Measurements from ENCODE around the gene PHACTR1. TPM values are rescaled to one million over a fixed set of nuclear protein-coding genes. Genes with fewer than 3 reads are reported as not detected.

Gene PHACTR1
- total and polyA plus RNA-seq, 4 donors: 0.31 to 1.5 (median 0.79) TPM

DNA sequence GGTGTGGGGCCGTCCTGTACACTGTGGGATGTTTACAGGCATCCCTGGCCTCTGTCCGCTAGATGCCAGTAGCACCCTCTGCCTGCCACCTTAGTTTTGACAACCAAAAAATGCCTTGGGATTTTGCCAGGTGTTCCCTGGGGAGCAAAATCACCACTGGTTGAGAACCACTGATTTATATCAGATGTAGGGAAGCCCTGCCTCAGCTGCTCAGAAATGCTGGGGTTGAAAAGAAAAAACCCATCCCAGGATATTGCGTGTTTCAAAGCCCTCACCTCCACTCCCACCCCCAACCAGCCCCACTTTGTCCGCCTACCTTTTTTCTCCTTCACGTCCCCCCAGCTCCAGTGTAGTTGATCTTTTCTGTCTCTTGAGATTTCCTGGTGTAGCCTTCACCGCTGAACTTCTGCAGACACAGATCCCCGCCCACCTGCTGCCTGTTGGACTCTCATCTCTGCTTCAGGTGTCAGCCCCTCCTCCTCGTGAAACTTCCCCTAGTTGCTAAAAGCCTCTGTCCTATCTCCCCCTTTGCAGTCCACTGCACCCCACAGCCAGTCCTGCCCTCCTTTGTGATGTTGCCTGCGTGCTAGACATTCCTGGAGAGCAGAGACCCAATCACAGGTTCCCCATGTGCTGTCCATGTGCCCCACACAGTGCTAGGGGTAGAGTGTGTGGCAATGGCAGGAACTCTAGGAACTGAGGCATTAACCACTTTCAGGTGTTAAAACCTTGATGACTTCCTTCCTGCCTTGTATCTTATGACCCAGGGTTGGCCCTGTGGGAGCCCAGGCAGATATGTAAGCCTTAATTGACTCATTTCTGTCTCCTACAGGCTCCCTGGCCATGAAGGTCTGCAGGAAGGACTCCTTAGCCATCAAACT is 512.9 kb downstream of the PHACTR1 start:
- TF ChIP-seq TAF1 (conservative IDR thresholded peaks at IDR 0.05): no peak
- TF ChIP-seq GABPA (IDR thresholded peaks at IDR 0.05 in 1 of 2, conservative IDR thresholded peaks at IDR 0.05 in 1 of 2): no peak
- TF ChIP-seq, protein P1, sequence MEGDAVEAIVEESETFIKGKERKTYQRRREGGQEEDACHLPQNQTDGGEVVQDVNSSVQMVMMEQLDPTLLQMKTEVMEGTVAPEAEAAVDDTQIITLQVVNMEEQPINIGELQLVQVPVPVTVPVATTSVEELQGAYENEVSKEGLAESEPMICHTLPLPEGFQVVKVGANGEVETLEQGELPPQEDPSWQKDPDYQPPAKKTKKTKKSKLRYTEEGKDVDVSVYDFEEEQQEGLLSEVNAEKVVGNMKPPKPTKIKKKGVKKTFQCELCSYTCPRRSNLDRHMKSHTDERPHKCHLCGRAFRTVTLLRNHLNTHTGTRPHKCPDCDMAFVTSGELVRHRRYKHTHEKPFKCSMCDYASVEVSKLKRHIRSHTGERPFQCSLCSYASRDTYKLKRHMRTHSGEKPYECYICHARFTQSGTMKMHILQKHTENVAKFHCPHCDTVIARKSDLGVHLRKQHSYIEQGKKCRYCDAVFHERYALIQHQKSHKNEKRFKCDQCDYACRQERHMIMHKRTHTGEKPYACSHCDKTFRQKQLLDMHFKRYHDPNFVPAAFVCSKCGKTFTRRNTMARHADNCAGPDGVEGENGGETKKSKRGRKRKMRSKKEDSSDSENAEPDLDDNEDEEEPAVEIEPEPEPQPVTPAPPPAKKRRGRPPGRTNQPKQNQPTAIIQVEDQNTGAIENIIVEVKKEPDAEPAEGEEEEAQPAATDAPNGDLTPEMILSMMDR (IDR thresholded peaks at IDR 0.05; ENCODE audit: low read depth, low read length, missing input control): peak; percentile 45
- no peak for TF ChIP-seq FOXA1 (IDR thresholded peaks at IDR 0.05)
- no peak for TF ChIP-seq RXRA (IDR thresholded peaks at IDR 0.05)
- TF ChIP-seq RAD21 (IDR thresholded peaks at IDR 0.05): peak; percentile 81 to 87
- Histone ChIP-seq H3K9ac (ENCODE audit: low read depth in 1 of 2, low read length in 2 of 2) (no peak overlapping the region), H3K27ac (ENCODE audit: low read depth in 1 of 2, low read length in 2 of 2) (no peak overlapping the region), H3K4me3 (ENCODE audit: low read depth in 1 of 3, low read length in 3 of 3) (no peak overlapping the region), H3K9me3 (ENCODE audit: control insufficient read depth in 4 of 4, low read length in 3 of 4) (no peaks in the 10 kb centered on the region), H3K36me3 (ENCODE audit: control insufficient read depth in 4 of 4, insufficient read depth in 3 of 4, low read depth in 1 of 4, low read length in 3 of 4) (no peaks in the 10 kb centered on the region), H3K4me1 (ENCODE audit: control insufficient read depth in 4 of 4, insufficient read depth in 4 of 4, low read length in 3 of 4) (peaks cover 0 to 6% (median 2%) of the 10 kb centered on the region in 4 donors), H3K27me3 (ENCODE audit: control insufficient read depth in 4 of 4, insufficient read depth in 4 of 4, low read length in 3 of 4) (no peaks in the 10 kb centered on the region)
- 66% methylated on average over 9 of the region's 9 CpGs for whole genome bisulfite sequencing
- DNase-seq (ENCODE audit: low spot score): no peak

DNA sequence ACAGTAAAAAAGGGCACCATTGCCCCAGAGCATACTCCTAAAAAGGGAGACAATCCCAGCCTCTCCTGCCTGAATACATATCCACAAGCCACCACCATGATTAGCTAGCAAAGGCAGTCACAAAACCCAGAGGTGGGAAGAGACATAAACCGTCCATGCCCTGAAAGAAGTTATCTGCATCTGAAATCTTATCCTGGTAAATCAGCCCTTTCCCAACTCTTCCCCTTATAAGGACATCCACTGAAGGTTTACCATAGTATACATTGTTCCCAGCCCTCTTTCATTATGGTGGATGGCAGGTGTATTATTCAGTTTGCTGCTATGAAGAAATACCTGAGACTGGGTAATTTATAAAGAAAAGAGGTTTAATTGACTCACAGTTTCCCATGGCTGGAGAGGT is 516.5 kb downstream of the PHACTR1 start:
- Histone ChIP-seq H3K27me3 (ENCODE audit: control insufficient read depth in 4 of 4, insufficient read depth in 4 of 4, low read length in 3 of 4) (no peaks in the 10 kb centered on the region), H3K4me1 (ENCODE audit: control insufficient read depth in 4 of 4, insufficient read depth in 4 of 4, low read length in 3 of 4) (peaks cover 0 to 8% (median 2%) of the 10 kb centered on the region in 4 donors), H3K9ac (ENCODE audit: low read depth in 1 of 2, low read length in 2 of 2) (no peak overlapping the region), H3K4me3 (ENCODE audit: low read depth in 1 of 3, low read length in 3 of 3) (no peak overlapping the region), H3K9me3 (ENCODE audit: control insufficient read depth in 4 of 4, low read length in 3 of 4) (no peaks in the 10 kb centered on the region), H3K27ac (ENCODE audit: low read depth in 1 of 2, low read length in 2 of 2) (no peak overlapping the region), H3K36me3 (ENCODE audit: control insufficient read depth in 4 of 4, insufficient read depth in 3 of 4, low read depth in 1 of 4, low read length in 3 of 4) (no peaks in the 10 kb centered on the region)
- TF ChIP-seq, protein P1 (IDR thresholded peaks at IDR 0.05; ENCODE audit: low read depth, low read length, missing input control): no peak
- TF ChIP-seq FOXA1 (IDR thresholded peaks at IDR 0.05) (no peak), HNF4A (conservative IDR thresholded peaks at IDR 0.05) (no peak), JUND (IDR thresholded peaks at IDR 0.05) (no peak), EGR1 (IDR thresholded peaks at IDR 0.05; ENCODE audit: low read depth in 2 of 2) (no peak), GABPA (IDR thresholded peaks at IDR 0.05 in 1 of 2, conservative IDR thresholded peaks at IDR 0.05 in 1 of 2) (no peak), NR2F2 (IDR thresholded peaks at IDR 0.05) (no peak), RAD21 (IDR thresholded peaks at IDR 0.05) (no peak)
- no peak for DNase-seq (ENCODE audit: low spot score)
- whole genome bisulfite sequencing: 95% methylated on average over 1 of the region's 1 CpG

DNA sequence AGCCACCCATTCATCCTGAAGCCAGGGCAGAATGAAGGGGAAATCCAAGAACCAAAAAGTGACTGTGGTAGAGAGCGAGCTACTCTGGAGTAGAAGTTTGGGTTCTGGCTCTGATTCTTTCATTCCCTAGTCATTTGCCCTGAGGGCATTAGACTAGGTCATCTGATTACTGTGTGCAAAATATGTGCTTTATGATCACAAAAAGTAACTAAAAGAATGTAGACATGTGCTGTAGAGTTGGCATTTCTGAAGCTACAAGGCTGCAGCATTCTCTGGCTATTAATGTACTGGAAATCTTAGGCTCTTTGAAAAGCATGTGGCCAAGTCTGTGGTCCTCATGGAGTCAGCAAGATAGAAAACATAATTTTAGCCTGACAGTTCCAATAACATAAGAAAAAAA is 517.6 kb downstream of the PHACTR1 start:
- Histone ChIP-seq H3K27me3 (ENCODE audit: control insufficient read depth in 4 of 4, insufficient read depth in 4 of 4, low read length in 3 of 4) (no peaks in the 10 kb centered on the region), H3K27ac (ENCODE audit: low read depth in 1 of 2, low read length in 2 of 2) (no peak overlapping the region), H3K9ac (ENCODE audit: low read depth in 1 of 2, low read length in 2 of 2) (no peak overlapping the region), H3K4me1 (ENCODE audit: control insufficient read depth in 4 of 4, insufficient read depth in 4 of 4, low read length in 3 of 4) (peaks cover 0 to 8% (median 2%) of the 10 kb centered on the region in 4 donors), H3K9me3 (ENCODE audit: control insufficient read depth in 4 of 4, low read length in 3 of 4) (no peaks in the 10 kb centered on the region), H3K36me3 (ENCODE audit: control insufficient read depth in 4 of 4, insufficient read depth in 3 of 4, low read depth in 1 of 4, low read length in 3 of 4) (no peaks in the 10 kb centered on the region), H3K4me3 (ENCODE audit: low read depth in 1 of 3, low read length in 3 of 3) (no peak overlapping the region)
- TF ChIP-seq RXRA (IDR thresholded peaks at IDR 0.05): no peak
- TF ChIP-seq EGR1 (IDR thresholded peaks at IDR 0.05; ENCODE audit: low read depth in 2 of 2): no peak
- no peak for TF ChIP-seq HNF4G (IDR thresholded peaks at IDR 0.05)
- TF ChIP-seq FOXA1 (IDR thresholded peaks at IDR 0.05): no peak
- TF ChIP-seq, protein P2, sequence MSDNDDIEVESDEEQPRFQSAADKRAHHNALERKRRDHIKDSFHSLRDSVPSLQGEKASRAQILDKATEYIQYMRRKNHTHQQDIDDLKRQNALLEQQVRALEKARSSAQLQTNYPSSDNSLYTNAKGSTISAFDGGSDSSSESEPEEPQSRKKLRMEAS (IDR thresholded peaks at IDR 0.05): no peak
- TF ChIP-seq TAF1 (conservative IDR thresholded peaks at IDR 0.05): no peak
- TF ChIP-seq HNF4A (conservative IDR thresholded peaks at IDR 0.05): no peak
- no peak for TF ChIP-seq NR2F2 (IDR thresholded peaks at IDR 0.05)
- no peak for TF ChIP-seq SP1 (IDR thresholded peaks at IDR 0.05)
- 95% methylated on average over 1 of the region's 1 CpG for WGBS
- no peak for DNase-seq (ENCODE audit: low spot score)

All from liver (tissue), 9 donors.